HFFc6 (cell line): ENCODE data around the gene BFSP1. TPM values are rescaled to one million over a fixed set of nuclear protein-coding genes. Genes with fewer than 3 reads are reported as not detected.

Experiments
- DNase-seq: peaks from one replicate; pipeline ENCODE4 v3.0.0-alpha.2; 2018
- H3K27ac Mint-ChIP-seq: 2 replicates; pipeline ENCODE4 v1.8.0; 2020; ENCODE audit warnings: mild to moderate bottlenecking, mixed read lengths
- H3K27me3 Mint-ChIP-seq: 2 replicates; pipeline ENCODE4 v1.8.0; 2021; ENCODE audit warnings: mild to moderate bottlenecking, moderate library complexity, mixed read lengths; ENCODE audit not compliant: insufficient read depth
- H3K36me3 Mint-ChIP-seq: 2 replicates; pipeline ENCODE4 v1.8.0; 2021; ENCODE audit warnings: low read depth, mixed read lengths
- H3K4me1 Mint-ChIP-seq: 2 replicates; pipeline ENCODE4 v1.8.0; 2020; ENCODE audit warnings: low read depth, mixed read lengths
- H3K4me3 Mint-ChIP-seq: 2 replicates; pipeline ENCODE4 v1.8.0; 2020; ENCODE audit warnings: mild to moderate bottlenecking, moderate library complexity, mixed read lengths
- H3K9me3 Mint-ChIP-seq: 2 replicates; pipeline ENCODE4 v1.8.0; 2020; ENCODE audit warnings: mild to moderate bottlenecking, mixed read lengths
- total RNA-seq, 6 experiments: library from RNA; stranded (reverse); fragmentation: NEBNext Ultra II Directional; extraction: Animal tissue kit (Norgen Biotek cat#: 25700); gene quantifications; 2 replicates in 1 of 6; 3 replicates in 5 of 6; pipeline ENCODE4 v1.2.3, GENCODE V29; 2021
- TF ChIP-seq, protein P1 (sequence below): fragments of 200-600 bp; sonication (generic); IDR thresholded peaks from 2 replicates; pipeline ENCODE4 v1.5.0; 2021; ENCODE audit warnings: antibody characterized with exemption, mild to moderate bottlenecking

The BFSP1 gene
- total RNA-seq, 6 experiments from 2014 or later, result 1.2 to 2.5 (median 1.8) TPM

DNA sequence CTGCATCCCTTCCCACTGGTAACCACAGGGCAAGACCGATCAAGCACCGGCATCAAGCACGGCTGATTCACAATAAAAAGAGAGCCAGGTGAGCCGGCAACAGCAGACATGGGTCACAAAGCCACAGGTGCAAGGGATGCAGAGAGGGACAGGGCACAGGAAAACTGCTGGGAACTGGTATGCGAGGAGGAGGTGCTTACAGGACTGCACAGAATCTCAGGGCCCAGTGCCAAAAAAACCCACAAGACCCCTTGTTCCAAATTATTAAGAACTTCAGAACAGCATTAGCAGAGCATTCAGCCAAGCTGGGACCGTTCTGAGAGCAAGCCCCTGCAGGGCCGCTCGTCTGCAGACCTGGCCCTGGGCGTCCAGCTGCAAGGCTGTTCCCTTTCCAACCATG lies 35.4 kb downstream of the BFSP1 start:
- H3K9me3 Mint-ChIP-seq, result no peaks in the 10 kb centered on the region

DNA sequence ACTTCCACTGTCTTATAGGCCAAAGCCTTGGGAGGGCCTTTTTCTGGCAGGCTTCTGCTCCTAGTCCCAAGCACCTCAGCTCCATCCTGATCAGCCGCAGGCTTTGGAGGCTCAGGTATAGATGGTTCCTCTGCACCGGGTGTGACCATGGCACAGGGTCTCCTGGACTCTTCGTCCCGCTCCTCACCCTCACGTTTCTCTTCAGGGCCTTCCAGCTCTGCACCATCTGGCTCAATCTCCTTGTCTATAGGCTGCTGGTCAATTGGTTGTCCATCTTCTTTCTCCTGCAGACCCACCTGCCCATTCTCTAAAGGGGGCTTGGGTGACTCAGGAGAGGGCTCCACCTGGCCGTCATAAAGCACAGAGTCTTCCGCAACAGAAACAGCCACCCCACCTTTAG lies 37.0 kb downstream of the BFSP1 start:
- H3K27ac Mint-ChIP-seq, result no peak overlapping the region
- peaks cover 39% of the 10 kb centered on the region for H3K27me3 Mint-ChIP-seq
- H3K9me3 Mint-ChIP-seq, result no peaks in the 10 kb centered on the region
- H3K36me3 Mint-ChIP-seq, result no peaks in the 10 kb centered on the region
- peaks cover 17% of the 10 kb centered on the region for H3K4me1 Mint-ChIP-seq
- TF ChIP-seq, protein P1, sequence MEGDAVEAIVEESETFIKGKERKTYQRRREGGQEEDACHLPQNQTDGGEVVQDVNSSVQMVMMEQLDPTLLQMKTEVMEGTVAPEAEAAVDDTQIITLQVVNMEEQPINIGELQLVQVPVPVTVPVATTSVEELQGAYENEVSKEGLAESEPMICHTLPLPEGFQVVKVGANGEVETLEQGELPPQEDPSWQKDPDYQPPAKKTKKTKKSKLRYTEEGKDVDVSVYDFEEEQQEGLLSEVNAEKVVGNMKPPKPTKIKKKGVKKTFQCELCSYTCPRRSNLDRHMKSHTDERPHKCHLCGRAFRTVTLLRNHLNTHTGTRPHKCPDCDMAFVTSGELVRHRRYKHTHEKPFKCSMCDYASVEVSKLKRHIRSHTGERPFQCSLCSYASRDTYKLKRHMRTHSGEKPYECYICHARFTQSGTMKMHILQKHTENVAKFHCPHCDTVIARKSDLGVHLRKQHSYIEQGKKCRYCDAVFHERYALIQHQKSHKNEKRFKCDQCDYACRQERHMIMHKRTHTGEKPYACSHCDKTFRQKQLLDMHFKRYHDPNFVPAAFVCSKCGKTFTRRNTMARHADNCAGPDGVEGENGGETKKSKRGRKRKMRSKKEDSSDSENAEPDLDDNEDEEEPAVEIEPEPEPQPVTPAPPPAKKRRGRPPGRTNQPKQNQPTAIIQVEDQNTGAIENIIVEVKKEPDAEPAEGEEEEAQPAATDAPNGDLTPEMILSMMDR, result no peak
- no peak for DNase-seq
- H3K4me3 Mint-ChIP-seq, result no peak overlapping the region

More for the DNA sequence above, 35.4 kb downstream of the BFSP1 start:
- Mint-ChIP-seq H3K4me1 (peaks cover 19% of the 10 kb centered on the region), H3K27me3 (peaks cover 24% of the 10 kb centered on the region), H3K36me3 (no peaks in the 10 kb centered on the region), H3K4me3 (no peak overlapping the region), H3K27ac (no peak overlapping the region)
- TF ChIP-seq, protein P1, result no peak
- DNase-seq, result no peak

DNA sequence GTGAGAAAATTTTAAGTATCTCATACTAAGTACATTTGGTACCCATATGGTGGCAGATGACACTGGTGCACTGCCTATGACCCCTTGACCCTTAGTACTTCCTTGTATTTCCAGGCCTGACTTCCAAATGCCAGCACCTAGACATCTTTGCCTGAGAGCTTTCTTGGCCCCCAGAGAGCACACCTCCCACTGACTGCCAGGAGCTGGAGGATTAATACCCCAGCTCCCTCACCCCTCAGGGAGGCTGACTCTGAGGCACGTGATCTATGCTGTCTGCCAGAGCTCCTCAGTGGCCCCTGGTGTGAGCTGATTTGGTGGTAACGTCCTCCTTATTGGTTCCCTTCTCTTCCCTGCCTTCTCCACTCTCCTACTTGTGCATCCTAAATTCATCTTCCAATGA lies 38.0 kb downstream of the BFSP1 start:
- DNase-seq, result no peak
- Mint-ChIP-seq H3K4me1 (peaks cover 6% of the 10 kb centered on the region), H3K4me3 (no peak overlapping the region), H3K27me3 (peaks cover 42% of the 10 kb centered on the region), H3K36me3 (no peaks in the 10 kb centered on the region), H3K27ac (no peak overlapping the region), H3K9me3 (no peaks in the 10 kb centered on the region)
- TF ChIP-seq, protein P1, result no peak

DNA sequence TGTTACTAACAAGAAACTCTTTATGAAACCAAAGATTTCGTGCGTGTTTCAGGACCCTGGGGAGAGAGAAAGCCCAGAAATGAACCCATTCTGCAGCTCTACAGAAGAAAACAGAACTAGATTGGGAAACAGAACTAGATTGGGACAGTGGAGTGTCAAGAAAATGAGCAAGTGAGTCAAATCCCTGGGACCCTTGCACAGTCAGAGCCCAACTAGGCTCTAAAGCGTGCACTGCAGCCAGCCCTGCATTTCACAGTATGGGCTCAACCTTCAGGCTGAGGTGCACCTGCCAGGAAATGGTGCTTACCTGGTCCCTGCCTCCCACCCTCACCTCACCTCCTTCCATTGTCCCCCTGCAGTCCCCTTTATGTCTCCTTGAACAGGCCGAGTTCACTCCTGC lies 39.7 kb downstream of the BFSP1 start:
- H3K27me3 Mint-ChIP-seq, result peaks cover 39% of the 10 kb centered on the region
- TF ChIP-seq, protein P1, result no peak
- no peak for DNase-seq
- H3K27ac Mint-ChIP-seq, result no peak overlapping the region
- H3K9me3 Mint-ChIP-seq, result no peaks in the 10 kb centered on the region
- H3K4me1 Mint-ChIP-seq, result no peaks in the 10 kb centered on the region
- no peak overlapping the region for H3K4me3 Mint-ChIP-seq
- H3K36me3 Mint-ChIP-seq, result no peaks in the 10 kb centered on the region

DNA sequence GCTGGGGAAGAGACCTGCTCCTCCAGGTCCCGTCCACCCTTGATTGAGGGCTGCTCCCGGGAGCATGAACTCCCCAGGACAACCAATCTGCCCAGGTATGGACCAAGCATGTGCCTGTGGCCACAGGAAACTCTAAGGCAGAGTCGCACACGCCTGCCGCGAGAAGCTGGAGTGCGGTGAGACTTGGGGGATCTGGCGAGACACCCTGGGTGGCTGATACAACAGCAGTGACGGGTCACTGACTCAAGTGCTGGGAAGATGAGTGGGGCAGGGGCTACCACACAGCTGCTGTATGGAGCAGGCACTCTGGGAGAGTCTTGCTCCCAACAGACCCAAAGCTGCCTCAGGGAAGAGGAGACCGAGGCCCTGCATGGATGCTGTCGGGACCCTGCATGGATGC lies 40.1 kb downstream of the BFSP1 start:
- Mint-ChIP-seq H3K27me3 (peaks cover 42% of the 10 kb centered on the region), H3K36me3 (no peaks in the 10 kb centered on the region), H3K4me3 (no peak overlapping the region), H3K4me1 (no peaks in the 10 kb centered on the region), H3K9me3 (no peaks in the 10 kb centered on the region), H3K27ac (no peak overlapping the region)
- no peak for DNase-seq
- TF ChIP-seq, protein P1, result no peak

DNA sequence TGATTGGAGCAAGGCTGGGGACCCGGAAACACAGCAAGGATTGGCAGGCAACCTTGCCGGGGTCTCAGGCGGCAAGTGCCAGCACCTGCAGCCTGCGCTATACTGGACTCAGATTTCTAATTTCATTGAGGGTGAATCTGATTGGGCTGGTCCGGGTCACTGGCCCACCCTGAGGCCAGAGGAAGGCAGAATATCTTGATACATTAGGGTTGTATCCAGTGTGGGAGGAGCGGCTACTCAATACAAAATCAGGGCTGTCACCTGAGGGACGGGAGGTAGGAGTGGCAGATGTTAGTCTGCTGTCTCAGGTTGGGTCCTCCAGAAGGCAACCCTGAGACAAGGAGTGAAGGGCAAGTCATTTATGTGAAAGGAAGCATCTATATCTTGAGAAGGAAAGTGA lies 40.7 kb downstream of the BFSP1 start:
- no peak overlapping the region for H3K27ac Mint-ChIP-seq

More for the DNA sequence above, 40.7 kb downstream of the BFSP1 start:
- no peak overlapping the region for H3K4me3 Mint-ChIP-seq
- no peaks in the 10 kb centered on the region for H3K36me3 Mint-ChIP-seq
- TF ChIP-seq, protein P1, result no peak
- DNase-seq, result no peak
- no peaks in the 10 kb centered on the region for H3K4me1 Mint-ChIP-seq
- no peaks in the 10 kb centered on the region for H3K9me3 Mint-ChIP-seq
- H3K27me3 Mint-ChIP-seq, result peaks cover 42% of the 10 kb centered on the region
